HepG2 (cell line): Measurements from ENCODE around the gene PRSS12. TPM values are rescaled to one million over a fixed set of nuclear protein-coding genes. Genes with fewer than 3 reads are reported as not detected.

Source experiments
- ATAC-seq: fragments of 200-7000 bp; cut with Tn5 transposase; 3 replicates; pipeline ENCODE4 v1.9.1; 2020; ENCODE audit warnings: mild to moderate bottlenecking, moderate library complexity
- BruUV-seq: library from RNA; stranded (reverse); fragments of 400-500 nt; replicated peaks from 2 replicates; lab custom pipeline; 2021; lab: Mats Ljungman, UMichigan
- CTCF ChIA-PET: fragments of 300-600 bp; formaldehyde crosslinking; extraction: SDS; loops from one replicate; lab custom pipeline; 2021; ENCODE audit warnings: low total read pairs, inconsistent platforms, low intra/inter-chr PET ratio; lab: Yijun Ruan, JAX
- POLR2A ChIA-PET: fragments of 350-600 bp; sonication (Branson Sonifier 250); formaldehyde crosslinking; loops from one replicate; lab custom pipeline; 2020; ENCODE audit warnings: antibody characterized with exemption, inconsistent platforms; lab: Yijun Ruan, JAX
- DNase-seq: peaks from one replicate; pipeline ENCODE4 v3.0.0-alpha.2; 2015; ENCODE audit warnings: low spot score
- FAIRE-seq: peaks from 3 replicates; lab custom pipeline; 2011; peaks lifted over from hg19 to GRCh38; lab: Jason Lieb, UNC
- H2AFZ ChIP-seq: one replicate; pipeline ENCODE4 v1.6.1; 2011; ENCODE audit warnings: low read length, inconsistent platforms
- H3K27ac ChIP-seq: fragments of 300-600 bp; 3 replicates; pipeline ENCODE4 v1.8.0; 2011; ENCODE audit warnings: mixed run types, mild to moderate bottlenecking, mixed read lengths, low read length, inconsistent platforms; ENCODE audit not compliant: insufficient read depth; ENCODE audit errors: extremely low read length
- H3K27me3 ChIP-seq, 2 experiments: fragments of 200-600 bp in 1 of 2; 2 replicates in 1 of 2; 3 replicates in 1 of 2; pipeline versions ENCODE4 v1.6.0 to v1.8.0; 2011; ENCODE audit warnings: low read length in 2 of 2, mild to moderate bottlenecking in 2 of 2, moderate library complexity in 2 of 2, inconsistent platforms in 1 of 2; ENCODE audit not compliant: insufficient read depth in 2 of 2, control insufficient read depth in 1 of 2
- H3K36me3 ChIP-seq, 2 experiments: fragments of 200-600 bp in 1 of 2; replicated peaks in 1 of 2; 2 replicates in 1 of 2; 3 replicates in 1 of 2; pipeline versions ENCODE4 v1.5.1 to v1.8.0; 2011; ENCODE audit warnings: low read length in 2 of 2, inconsistent platforms in 1 of 2; ENCODE audit not compliant: insufficient read depth in 2 of 2, control insufficient read depth in 1 of 2
- H3K4me1 ChIP-seq: 2 replicates; pipeline ENCODE4 v1.5.1; 2012; ENCODE audit warnings: low read length, inconsistent platforms; ENCODE audit not compliant: insufficient read depth
- H3K4me2 ChIP-seq: 2 replicates; pipeline ENCODE4 v1.6.0; 2011; ENCODE audit warnings: low read depth, low read length, inconsistent platforms
- H3K4me3 ChIP-seq, 3 experiments: fragments of 200-600 bp in 1 of 3; sonication (generic), shearing (Covaris generic) in 1 of 3; replicated peaks in 1 of 3; 2 replicates each; pipeline ENCODE4 v1.5.1; 2011 to 2016; ENCODE audit warnings: low read length in 3 of 3, inconsistent platforms in 2 of 3, low read depth in 2 of 3, mild to moderate bottlenecking in 2 of 3, control low read depth in 1 of 3, mixed read lengths in 1 of 3; ENCODE audit not compliant: insufficient read depth in 1 of 3
- H3K79me2 ChIP-seq: one replicate; pipeline ENCODE4 v1.6.1; 2011; ENCODE audit warnings: low read length, inconsistent platforms; ENCODE audit not compliant: insufficient read depth
- H3K9ac ChIP-seq: 2 replicates; pipeline ENCODE4 v1.6.0; 2011; ENCODE audit warnings: mild to moderate bottlenecking, low read depth, low read length, inconsistent platforms; ENCODE audit not compliant: insufficient read depth
- H3K9me3 ChIP-seq: 2 replicates; pipeline ENCODE4 v1.5.1; 2012; ENCODE audit warnings: mild to moderate bottlenecking, low read length
- H4K20me1 ChIP-seq: 2 replicates; pipeline ENCODE4 v1.6.0; 2011; ENCODE audit warnings: inconsistent platforms, mild to moderate bottlenecking, low read length, moderate library complexity; ENCODE audit not compliant: insufficient read depth
- HDAC2 ChIP-seq: sonication (generic); formaldehyde crosslinking; IDR thresholded peaks from 2 replicates; pipeline ENCODE4 v1.4.0; 2020; ENCODE audit warnings: missing genetic modification reagents
- HHEX ChIP-seq: IDR thresholded peaks from 2 replicates; pipeline ENCODE4 v1.6.1; 2016; ENCODE audit warnings: control low read depth
- JUND ChIP-seq: sonication (generic); formaldehyde crosslinking; IDR thresholded peaks from 2 replicates; pipeline ENCODE4 v1.8.0; 2022; ENCODE audit warnings: mild to moderate bottlenecking, missing genetic modification reagents
- MAZ ChIP-seq, 2 experiments: sonication (generic) in 1 of 2; formaldehyde crosslinking in 1 of 2; IDR thresholded peaks; 2 replicates each; pipeline versions ENCODE4 v1.5.0 to v1.6.1; 2012 to 2020; ENCODE audit warnings: low read depth in 2 of 2, mild to moderate bottlenecking in 2 of 2, borderline replicate concordance in 1 of 2, improper control_type of control experiment in 1 of 2, low read length in 1 of 2, missing genetic modification reagents in 1 of 2, moderate library complexity in 1 of 2
- NRL ChIP-seq: sonication (generic); formaldehyde crosslinking; IDR thresholded peaks from 2 replicates; pipeline ENCODE4 v1.5.0; 2020; ENCODE audit warnings: missing genetic modification reagents, mild to moderate bottlenecking, moderate library complexity, borderline replicate concordance
- PHF8 ChIP-seq: sonication (generic); formaldehyde crosslinking; IDR thresholded peaks from 2 replicates; pipeline ENCODE4 v1.5.0; 2020; ENCODE audit warnings: missing genetic modification reagents
- PRDM15 ChIP-seq: sonication (generic); formaldehyde crosslinking; IDR thresholded peaks from 2 replicates; pipeline ENCODE4 v1.4.0; 2020; ENCODE audit warnings: missing genetic modification reagents
- SRSF4 ChIP-seq: fragments of 200-400 bp; formaldehyde crosslinking; IDR thresholded peaks from one replicate; pipeline ENCODE4 v1.6.1; 2018; ENCODE audit warnings: mild to moderate bottlenecking, low read depth, low read length, moderate library complexity; ENCODE audit not compliant: poor library complexity, severe bottlenecking
- ZMYM3 ChIP-seq: sonication (generic); formaldehyde crosslinking; IDR thresholded peaks from 2 replicates; pipeline ENCODE4 v1.5.1; 2020; ENCODE audit warnings: mild to moderate bottlenecking, missing genetic modification reagents
- ZNF101 ChIP-seq: sonication (generic); formaldehyde crosslinking; IDR thresholded peaks from 2 replicates; pipeline ENCODE4 v1.4.0; 2020; ENCODE audit warnings: mild to moderate bottlenecking, low read depth, missing genetic modification reagents, borderline replicate concordance
- ZNF569 ChIP-seq: sonication (generic); formaldehyde crosslinking; IDR thresholded peaks from 2 replicates; pipeline ENCODE4 v1.5.0; 2020; ENCODE audit warnings: mild to moderate bottlenecking, missing genetic modification reagents, moderate library complexity, borderline replicate concordance
- WGBS: methylation state at CpG from one replicate; pipeline ENCODE4 v1.1.6; 2017; ENCODE audit warnings: low lambda C conversion rate; 5-methylcytosine and 5-hydroxymethylcytosine counted together
- in situ Hi-C: cut with HindIII; loops from 2 replicates; pipeline ENCODE4 v1.10.0; 2017; ENCODE audit warnings: low pct_unique_long_range_greater_than_20kb; ENCODE audit not compliant: extremely low pct_ligation_motif_present
- intact Hi-C: fragments of 100-400 bp; cut with micrococcal nuclease; formaldehyde crosslinking; loops from one replicate; pipeline ENCODE4 v1.10.0; 2022; ENCODE audit not compliant: unreplicated experiment
- polyA plus RNA-seq, 8 experiments: library from polyadenylated mRNA; depleted of rRNA in 3 of 8; stranded (reverse) in 7 of 8; unstranded in 1 of 8; fragments of >200 nt; fragmentation: Illumina TruSeq in 4 of 8; extraction: Trizol in 4 of 8; gene quantifications; 2 replicates each; pipeline versions ENCODE4 v1.2.1 to v1.2.3, GENCODE V29; 2011 to 2016; ENCODE audit warnings: low read depth in 4 of 8, missing spikeins in 1 of 8, mixed read lengths in 1 of 8; ENCODE audit not compliant: insufficient read depth in 1 of 8
- total RNA-seq, 5 experiments: library from RNA; depleted of rRNA; stranded (reverse); fragments of >200 nt; fragmentation: Illumina TruSeq; extraction: Trizol; gene quantifications; 2 replicates each; pipeline ENCODE4 v1.2.3, GENCODE V29; 2016; ENCODE audit warnings: low read depth in 1 of 5
- TF ChIP-seq, protein P1 (sequence below), 2 experiments: sonication (generic) in 1 of 2; formaldehyde crosslinking in 1 of 2; IDR thresholded peaks; 2 replicates each; pipeline versions ENCODE4 v1.5.1 to v1.6.1; 2011 to 2020; ENCODE audit warnings: borderline replicate concordance in 1 of 2, low read depth in 1 of 2, low read length in 1 of 2, mild to moderate bottlenecking in 1 of 2, missing genetic modification reagents in 1 of 2, moderate library complexity in 1 of 2
- TF ChIP-seq, protein P2 (sequence below): sonication (generic); formaldehyde crosslinking; IDR thresholded peaks from 2 replicates; pipeline ENCODE4 v1.4.0; 2020; ENCODE audit warnings: missing genetic modification reagents

Gene PRSS12
- total and polyA plus RNA-seq, 2 of the 13 experiments (the other 11 are each of a cell fraction or from before 2014, with no cell fraction given): 0.02 TPM; not detected in 1

DNA sequence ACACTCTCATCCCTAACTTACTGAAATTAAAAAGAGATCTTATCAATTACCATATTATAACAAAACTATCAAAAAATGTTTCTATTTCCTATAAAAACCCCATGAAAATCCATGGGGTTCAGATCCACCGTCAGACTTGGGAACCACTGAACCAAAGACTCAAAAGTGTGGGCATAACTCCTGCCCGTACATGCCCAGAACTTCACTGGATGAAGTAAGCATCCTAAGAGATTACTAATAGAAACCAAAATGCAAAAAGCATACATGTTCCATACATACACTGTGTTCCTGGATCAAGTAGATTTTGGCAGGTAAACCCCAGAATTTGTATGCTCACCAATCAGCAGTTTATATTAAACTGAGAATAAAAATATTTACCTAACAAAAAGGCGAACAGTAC, 66.1 kb downstream of the PRSS12 start (continued):
- TF ChIP-seq PRDM15 (CRISPR knock-in tag): no peak

DNA sequence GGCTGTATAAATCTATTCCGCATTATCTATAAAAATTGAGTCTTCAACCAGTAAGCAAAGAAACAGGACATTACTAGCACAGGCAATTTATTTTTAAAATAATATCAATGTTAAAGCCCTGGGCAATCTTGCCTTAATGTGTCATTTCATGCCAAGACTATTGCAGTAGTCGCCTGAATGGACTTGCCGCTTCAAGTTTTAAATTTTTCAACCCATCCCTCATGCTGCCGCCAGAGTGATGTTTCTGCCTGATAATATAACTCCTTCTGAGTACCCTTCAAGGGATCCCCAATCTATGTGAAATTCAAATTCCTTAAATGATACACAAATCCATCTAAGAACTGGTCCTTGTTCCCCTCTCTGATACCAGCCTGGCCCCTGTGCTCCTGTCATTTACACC, 66.9 kb downstream of the PRSS12 start:
- Histone ChIP-seq H3K27ac (no peak overlapping the region), H3K36me3 (0 out of 5 replicates have a peak, but pooled peaks cover 0 to 2% of the 10 kb centered on the region in 2 experiments), H3K4me1 (peaks cover 15% of the 10 kb centered on the region), H3K4me3 (no peak overlapping the region), H4K20me1 (peaks cover 9% of the 10 kb centered on the region), H3K27me3 (no peaks in the 10 kb centered on the region), H3K9ac (no peak overlapping the region), H3K4me2 (no peak overlapping the region), H3K79me2 (no peaks in the 10 kb centered on the region), H2AFZ (no peak overlapping the region), H3K9me3 (no peaks in the 10 kb centered on the region)
- no peak for DNase-seq
- TF ChIP-seq NRL (CRISPR knock-in tag) (no peak), ZMYM3 (CRISPR knock-in tag) (no peak), PHF8 (CRISPR knock-in tag) (no peak), SRSF4 (no peak), HHEX (CRISPR knock-in tag) (no peak), ZNF569 (CRISPR knock-in tag) (no peak), ZNF101 (CRISPR knock-in tag) (no peak), JUND (CRISPR knock-in tag) (no peak), MAZ (IDR thresholded peaks at IDR 0.05; ENCODE audit: borderline replicate concordance, low read depth, low read length) (no peak), MAZ (CRISPR knock-in tag; IDR thresholded peaks at IDR 0.05; ENCODE audit: low read depth) (no peak), HDAC2 (no peak)
- TF ChIP-seq, protein P1, sequence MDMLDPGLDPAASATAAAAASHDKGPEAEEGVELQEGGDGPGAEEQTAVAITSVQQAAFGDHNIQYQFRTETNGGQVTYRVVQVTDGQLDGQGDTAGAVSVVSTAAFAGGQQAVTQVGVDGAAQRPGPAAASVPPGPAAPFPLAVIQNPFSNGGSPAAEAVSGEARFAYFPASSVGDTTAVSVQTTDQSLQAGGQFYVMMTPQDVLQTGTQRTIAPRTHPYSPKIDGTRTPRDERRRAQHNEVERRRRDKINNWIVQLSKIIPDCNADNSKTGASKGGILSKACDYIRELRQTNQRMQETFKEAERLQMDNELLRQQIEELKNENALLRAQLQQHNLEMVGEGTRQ (IDR thresholded peaks at IDR 0.05; ENCODE audit: low read depth, low read length): no peak
- TF ChIP-seq, protein P1 (CRISPR knock-in tag; IDR thresholded peaks at IDR 0.05; ENCODE audit: borderline replicate concordance): no peak
- TF ChIP-seq, protein P2, sequence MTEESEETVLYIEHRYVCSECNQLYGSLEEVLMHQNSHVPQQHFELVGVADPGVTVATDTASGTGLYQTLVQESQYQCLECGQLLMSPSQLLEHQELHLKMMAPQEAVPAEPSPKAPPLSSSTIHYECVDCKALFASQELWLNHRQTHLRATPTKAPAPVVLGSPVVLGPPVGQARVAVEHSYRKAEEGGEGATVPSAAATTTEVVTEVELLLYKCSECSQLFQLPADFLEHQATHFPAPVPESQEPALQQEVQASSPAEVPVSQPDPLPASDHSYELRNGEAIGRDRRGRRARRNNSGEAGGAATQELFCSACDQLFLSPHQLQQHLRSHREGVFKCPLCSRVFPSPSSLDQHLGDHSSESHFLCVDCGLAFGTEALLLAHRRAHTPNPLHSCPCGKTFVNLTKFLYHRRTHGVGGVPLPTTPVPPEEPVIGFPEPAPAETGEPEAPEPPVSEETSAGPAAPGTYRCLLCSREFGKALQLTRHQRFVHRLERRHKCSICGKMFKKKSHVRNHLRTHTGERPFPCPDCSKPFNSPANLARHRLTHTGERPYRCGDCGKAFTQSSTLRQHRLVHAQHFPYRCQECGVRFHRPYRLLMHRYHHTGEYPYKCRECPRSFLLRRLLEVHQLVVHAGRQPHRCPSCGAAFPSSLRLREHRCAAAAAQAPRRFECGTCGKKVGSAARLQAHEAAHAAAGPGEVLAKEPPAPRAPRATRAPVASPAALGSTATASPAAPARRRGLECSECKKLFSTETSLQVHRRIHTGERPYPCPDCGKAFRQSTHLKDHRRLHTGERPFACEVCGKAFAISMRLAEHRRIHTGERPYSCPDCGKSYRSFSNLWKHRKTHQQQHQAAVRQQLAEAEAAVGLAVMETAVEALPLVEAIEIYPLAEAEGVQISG: no peak
- BruUV-seq: no TSS peak
- POLR2A ChIA-PET: no interaction called here
- no peak for ATAC-seq
- in situ Hi-C loops (no loop called here), intact Hi-C loops (no loop called here)
- no peak for FAIRE-seq
- 97% methylated on average over 4 of the region's 4 CpGs for WGBS
- CTCF ChIA-PET: no interaction called here
